Mucosa of gallbladder (tissue), 1 donor: ENCODE measurements around the gene VPS39. TPM values are rescaled to one million over a fixed set of nuclear protein-coding genes. Genes with fewer than 3 reads are reported as not detected.

Experiments used
- DNase-seq: peaks from one replicate; pipeline ENCODE4 v3.0.0-alpha.2; 2020; ENCODE audit warnings: low spot score
- total RNA-seq: library from RNA; stranded (reverse); gene quantifications from one replicate; pipeline ENCODE4 v1.2.1, GENCODE V29; 2021
- donor health status: DM: no; HTN: no; CAD: no.

The VPS39 gene
- total RNA-seq, 1 donor from 2014 or later: 75.1 TPM

- no peak for DNase-seq
Observed at GRCh38 chr15:42129364-42129763, 78.7 kb downstream of the VPS39 start.

GRCh38 chr15:42128476-42128875 lies 79.6 kb downstream of the VPS39 start:
- no peak for DNase-seq

GRCh38 chr15:42123546-42123945 lies 84.6 kb downstream of the VPS39 start:
- DNase-seq: no peak

GRCh38 chr15:42121682-42122081 lies 86.4 kb downstream of the VPS39 start:
- DNase-seq: no peak

GRCh38 chr15:42121021-42121420 lies 87.1 kb downstream of the VPS39 start:
- no peak for DNase-seq

GRCh38 chr15:42120285-42120684 lies 87.8 kb downstream of the VPS39 start:
- no peak for DNase-seq

GRCh38 chr15:42119446-42119760 lies 88.7 kb downstream of the VPS39 start:
- no peak for DNase-seq

GRCh38 chr15:42118650-42119445 lies 89.3 kb downstream of the VPS39 start:
- DNase-seq: no peak

- DNase-seq: no peak
Observed at GRCh38 chr15:42111924-42112323, 96.2 kb downstream of the VPS39 start.

GRCh38 chr15:42110367-42110766 lies 97.7 kb downstream of the VPS39 start:
- no peak for DNase-seq

- no peak for DNase-seq
Observed at GRCh38 chr15:42108806-42109205, 99.3 kb downstream of the VPS39 start.

Other genes with a start within 250 kb of the VPS39 start
- gene EHD4, start 235.7 kb downstream of the VPS39 start, total RNA-seq: 39.7 TPM
- gene PLA2G4E, start 187.3 kb downstream of the VPS39 start, total RNA-seq: 0.09 TPM
- gene PLA2G4D, start 113.7 kb downstream of the VPS39 start, total RNA-seq: not detected
- 3.2 TPM for gene PLA2G4F, start 51.7 kb downstream of the VPS39 start, total RNA-seq
- gene GANC, start 64.9 kb upstream of the VPS39 start, total RNA-seq: 31.6 TPM
- 46.2 TPM for gene TMEM87A, start 65.1 kb upstream of the VPS39 start, total RNA-seq
- gene CAPN3, start 151.2 kb upstream of the VPS39 start, total RNA-seq: 8.1 TPM